Activated naive CD4-positive, alpha-beta T cell treated with anti-CD3 and anti-CD28 coated beads, Interleukin-2, amount 50 U/mL, for 16 hours (primary cell): ENCODE measurements around the gene VWA8.
"Not testable (repeated sequence)": the region's sequence is repeated elsewhere in the genome, so short reads cannot be mapped to it uniquely, and the experiment has no call there.

Source experiments
- DNase-seq: peaks from one replicate; pipeline ENCODE4 v3.0.0-alpha.2; 2020

Gene VWA8

DNA sequence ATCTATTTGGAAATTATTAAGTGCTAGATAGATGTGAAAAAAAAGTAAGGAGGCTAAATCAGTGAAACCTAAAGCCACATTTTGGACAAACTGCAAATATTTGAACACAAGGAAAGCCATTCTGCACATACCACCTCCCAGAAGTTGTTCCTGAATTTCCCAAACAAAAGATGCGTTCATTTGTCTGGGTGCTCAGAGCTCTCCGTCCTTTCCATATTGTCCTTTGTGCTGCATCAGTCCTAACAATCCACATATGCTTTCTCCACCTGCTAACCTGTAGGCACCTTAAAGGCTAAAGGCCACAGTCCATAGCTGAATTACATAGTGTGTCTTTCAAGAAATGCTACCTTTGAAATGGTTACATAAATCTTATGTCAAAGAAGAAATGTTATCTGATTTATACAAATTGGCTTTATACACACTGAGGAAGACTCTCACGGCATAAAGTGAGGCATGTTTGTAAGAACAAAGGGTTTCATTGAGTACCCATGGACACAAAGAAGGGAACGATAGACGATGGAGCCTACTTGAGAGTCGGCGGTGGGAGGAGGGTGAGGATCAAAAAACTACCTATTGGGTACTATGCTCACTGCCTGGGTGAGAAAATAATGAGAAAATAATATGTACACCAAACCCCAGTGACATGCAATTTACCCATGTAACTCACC lies 321.5 kb downstream of the VWA8 start:
- no peak for DNase-seq

DNA sequence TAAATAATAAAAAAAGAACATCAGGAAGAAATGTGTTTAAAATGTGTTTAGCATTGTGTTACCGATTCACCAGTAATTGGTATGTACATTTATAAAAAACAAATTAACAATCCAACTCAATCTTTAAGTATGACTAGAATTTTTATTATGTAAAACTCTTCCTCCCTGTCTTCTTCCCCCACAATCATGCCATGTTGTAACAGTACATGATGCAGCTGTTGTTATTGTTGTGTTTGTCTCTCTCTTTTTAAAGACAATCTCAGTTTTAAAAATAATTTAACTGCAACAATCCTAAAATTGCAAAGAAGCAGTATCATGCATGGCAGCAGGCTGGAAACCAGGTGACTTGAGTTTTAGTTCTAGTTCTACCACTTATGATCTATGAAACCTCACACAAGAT lies 323.3 kb downstream of the VWA8 start:
- no peak for DNase-seq

DNA sequence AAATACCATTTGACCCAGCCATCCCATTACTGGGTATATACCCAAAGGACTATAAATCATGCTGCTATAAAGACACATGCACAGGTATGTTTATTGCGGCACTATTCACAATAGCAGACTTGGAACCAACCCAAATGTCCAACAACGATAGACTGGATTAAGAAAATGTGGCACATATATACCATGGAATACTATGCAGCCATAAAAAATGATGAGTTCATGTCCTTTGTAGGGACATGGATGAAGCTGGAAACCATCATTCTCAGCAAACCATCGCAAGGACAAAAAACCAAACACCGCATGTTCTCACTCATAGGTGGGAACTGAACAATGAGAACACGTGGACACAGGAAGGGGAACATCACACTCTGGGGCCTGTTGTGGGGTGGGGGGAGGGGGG lies 323.9 kb downstream of the VWA8 start:
- not testable (repeated sequence) for DNase-seq

DNA sequence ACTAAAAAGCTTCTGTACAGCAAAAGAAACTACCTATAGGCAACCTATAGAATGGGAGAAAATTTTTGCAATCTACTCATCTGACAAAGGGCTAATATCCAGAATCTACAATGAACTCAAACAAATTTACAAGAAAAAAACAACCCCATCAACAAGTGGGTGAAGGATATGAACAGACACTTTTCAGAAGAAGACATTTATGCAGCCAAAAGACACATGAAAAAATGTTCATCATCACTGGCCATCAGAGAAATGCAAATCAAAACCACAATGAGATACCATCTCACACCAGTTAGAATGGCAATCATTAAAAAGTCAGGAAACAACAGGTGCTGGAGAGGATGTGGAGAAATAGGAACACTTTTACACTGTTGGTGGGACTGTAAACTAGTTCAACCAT lies 324.3 kb downstream of the VWA8 start:
- not testable (repeated sequence) for DNase-seq

DNA sequence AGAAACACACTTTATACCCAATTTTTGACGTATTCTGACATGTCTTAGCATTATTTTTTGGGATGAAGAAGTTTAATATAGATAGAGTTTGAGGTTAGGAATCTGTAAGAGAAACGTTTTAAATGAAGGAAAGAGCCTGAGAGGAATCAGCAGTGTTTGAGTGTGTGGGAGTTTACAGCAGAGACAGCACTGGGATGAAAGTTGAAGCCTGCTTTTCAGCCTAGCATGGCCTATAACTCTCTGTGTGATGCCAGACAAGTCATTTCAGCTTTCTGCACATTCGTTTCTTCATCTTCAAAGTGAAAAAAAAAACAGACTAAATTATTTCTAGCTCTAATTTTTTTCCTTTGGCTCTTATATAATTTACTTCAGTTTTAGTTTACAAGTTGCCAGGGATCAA lies 326.5 kb downstream of the VWA8 start:
- no peak for DNase-seq

DNA sequence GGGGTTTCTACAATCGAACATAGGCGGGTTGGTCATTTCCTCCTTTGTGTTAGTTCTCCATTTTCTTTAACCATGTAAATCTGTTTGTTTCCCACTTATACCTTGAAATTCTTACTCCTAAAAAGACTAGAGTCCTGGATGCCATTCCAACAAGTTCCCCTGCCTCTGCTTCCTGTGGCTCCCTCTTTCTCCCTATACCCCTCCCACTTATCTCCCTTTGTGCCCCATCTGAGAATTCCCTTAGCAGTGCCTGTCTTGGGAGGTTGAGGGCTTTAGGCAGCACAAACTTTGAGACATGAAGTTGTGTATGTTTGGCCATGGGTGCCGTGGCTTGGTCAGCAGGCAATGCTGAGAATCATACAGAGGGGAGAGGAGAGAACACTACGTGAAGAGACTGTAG lies 327.1 kb downstream of the VWA8 start:
- DNase-seq: no peak

DNA sequence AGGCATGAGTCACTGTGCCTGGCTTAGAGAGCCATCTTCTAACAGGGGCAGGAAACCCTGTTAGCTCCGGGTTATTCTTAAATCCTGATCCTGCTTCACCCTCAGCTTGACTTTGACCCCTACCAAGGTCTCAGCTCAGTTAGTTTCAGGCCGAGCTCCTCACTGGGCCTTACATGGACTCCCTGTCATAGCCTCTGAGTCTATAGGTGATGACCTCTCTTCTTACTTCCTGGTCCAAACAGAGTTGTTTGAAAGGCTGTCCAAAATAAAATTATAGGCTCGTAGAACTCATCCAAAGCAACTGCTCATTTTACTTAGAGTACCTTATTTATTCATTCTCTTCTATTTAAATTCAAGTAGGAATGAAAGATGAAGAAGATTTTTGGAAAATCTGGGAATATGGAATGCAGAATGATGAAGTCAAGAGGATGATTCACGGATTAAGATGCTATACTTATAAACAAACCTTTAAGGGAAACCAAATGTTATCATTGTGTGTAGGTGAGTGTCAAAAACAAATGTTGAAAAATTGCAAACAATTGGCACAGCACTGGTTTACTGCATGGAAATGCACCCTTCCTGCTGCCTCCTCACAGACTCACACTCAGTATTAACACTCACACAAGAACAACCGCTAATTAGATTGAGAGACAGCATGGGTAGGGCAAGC lies 329.5 kb downstream of the VWA8 start:
- DNase-seq: no peak

DNA sequence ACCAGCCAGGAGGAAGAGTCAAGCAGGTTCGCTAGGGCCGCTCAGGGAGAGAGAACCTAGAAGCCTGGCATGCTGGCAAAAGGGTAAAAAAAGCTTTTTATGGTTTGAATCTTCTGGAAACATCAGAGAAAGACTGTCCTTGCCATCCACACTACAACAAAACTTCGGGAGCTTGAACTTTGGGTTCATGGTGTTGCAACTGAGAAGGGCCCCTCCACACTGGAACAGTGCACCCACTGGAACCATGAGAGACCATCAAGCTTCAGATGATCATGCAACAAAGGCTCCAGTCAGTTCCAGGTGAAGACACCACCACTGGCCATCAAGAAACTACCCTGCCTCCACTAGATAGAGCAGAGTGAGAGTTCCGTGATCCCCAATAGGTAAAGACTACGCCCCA lies 333.5 kb downstream of the VWA8 start:
- DNase-seq: no peak

DNA sequence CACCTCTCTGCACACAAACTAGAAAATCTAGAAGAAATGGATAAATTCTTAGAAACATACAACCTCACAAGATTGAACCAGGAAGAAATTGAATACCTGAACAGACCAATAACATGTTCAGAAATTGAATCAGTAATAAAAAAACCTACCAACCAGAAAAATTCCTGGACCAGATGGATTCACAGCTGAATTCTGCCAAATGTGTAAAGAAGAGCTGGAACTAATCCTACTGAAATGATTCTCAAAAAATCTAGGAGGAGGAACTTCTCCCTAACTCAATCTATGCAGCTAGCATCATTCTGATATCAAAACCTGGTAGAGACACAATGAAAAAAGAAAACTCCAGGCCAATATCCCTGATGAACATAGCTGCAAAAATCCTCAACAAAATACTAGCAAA lies 336.9 kb downstream of the VWA8 start:
- no peak for DNase-seq

DNA sequence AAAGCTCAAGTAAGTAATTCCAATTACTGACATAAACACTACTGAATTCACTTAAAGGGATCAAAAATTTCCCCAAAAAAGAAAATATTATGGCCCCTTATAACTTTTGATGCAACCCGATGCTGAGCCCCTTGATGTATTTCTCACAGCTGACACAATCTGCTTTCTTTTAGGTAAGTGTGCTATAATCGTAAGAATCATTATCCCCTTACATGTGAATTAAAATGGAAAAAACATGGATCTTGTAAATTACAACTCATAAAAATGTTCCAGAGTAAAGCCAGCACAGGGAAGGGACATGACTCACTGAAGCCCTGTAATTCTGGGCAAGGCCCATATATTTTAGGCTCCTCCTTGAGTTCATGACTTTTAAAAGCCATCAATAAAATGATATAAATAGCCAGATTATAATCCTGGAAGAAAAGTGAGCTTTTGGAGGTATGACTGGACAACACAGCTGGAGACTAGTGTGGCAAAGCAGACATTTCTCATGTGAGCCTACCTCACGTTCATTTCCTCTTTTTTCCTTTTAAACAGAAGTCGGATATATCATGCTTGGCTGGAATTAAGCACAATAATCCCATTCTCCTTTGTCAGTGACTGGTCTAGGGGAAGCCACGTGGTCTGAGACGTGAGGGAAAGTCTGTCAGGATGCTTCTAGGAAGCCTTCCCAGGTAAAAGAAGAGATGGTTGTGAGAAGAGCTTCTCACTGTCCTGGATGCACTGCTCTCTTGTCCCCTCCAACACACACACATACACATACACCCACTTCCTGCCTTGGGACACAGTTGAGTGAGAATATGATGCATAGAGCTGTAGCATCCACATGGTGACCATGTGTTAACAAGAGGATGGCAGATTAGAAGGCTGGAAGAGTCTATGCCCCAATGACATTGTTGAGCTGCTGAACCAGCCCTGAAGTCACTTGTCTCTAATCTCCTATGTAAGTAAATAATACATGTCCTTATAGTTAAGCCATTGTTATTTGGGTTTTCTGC lies 338.2 kb downstream of the VWA8 start:
- DNase-seq: no peak

DNA sequence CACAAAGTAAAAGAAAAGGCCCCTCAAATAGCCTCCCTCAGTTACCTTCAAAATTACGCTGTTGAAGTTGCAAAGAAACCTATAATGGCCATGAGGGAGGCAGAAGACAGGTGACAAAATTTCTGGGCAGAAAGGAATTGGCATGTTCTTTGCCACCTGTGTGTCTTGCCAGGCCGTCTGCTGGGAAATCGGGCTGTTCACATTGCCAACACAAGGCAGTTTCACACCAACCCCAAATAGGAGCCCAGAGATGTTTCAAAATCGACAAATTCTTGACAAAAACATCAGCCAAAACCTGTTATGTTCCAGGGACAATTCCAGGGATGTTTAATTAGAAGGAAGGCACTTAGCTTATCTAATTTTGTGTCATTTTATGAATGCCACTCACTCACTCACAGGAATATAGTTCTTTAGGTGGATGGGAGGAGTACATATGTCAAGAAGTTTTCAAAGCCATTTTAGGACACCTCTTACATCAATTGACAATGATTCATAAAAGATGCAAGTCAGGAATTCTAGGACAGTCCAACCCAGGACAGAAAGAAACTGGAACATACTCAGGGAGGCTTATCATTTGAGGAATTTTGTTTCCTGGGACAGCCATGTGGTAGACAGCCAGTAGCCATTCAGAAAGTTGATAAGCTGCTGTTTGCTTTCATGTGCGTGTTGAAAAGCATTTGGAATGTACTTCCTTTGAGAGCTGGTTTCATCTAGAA lies 339.0 kb downstream of the VWA8 start:
- no peak for DNase-seq

DNA sequence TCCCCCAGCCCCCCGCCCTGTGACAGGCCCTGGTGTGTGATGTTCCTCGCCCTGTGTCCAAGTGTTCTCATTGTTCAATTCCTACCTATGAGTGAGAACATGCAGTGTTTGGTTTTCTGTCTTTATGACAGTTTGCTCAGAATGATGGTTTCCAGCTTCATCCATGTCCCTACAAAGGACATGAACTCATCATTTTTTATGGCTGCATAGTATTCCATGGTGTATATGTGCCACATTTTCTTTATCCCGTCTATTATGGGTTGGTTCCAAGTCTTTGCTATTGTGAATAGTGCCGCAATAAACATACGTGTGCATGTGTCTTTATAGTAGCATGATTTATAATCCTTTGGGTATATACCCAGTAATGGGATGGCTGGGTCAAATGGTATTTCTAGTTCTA lies 343.3 kb downstream of the VWA8 start:
- DNase-seq: not testable (repeated sequence)

DNA sequence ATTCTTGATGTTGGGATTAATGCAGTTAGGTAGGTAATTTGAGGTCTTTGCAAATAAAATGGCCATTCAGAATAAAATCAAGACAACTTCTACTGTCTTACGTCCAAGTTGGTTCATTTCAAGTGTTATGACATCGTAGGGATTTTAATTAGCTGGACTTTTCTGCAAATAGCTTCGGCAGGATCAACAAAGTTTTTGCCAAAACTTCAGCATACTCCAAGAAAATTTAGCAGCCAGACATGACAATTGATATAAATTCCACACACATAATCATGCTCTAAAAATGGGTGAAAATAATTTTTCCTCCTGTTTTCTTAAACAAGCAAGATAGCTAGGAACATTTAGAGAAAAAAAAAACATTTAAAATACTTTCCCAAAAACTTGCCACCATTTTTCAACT lies 344.8 kb downstream of the VWA8 start:
- no peak for DNase-seq

DNA sequence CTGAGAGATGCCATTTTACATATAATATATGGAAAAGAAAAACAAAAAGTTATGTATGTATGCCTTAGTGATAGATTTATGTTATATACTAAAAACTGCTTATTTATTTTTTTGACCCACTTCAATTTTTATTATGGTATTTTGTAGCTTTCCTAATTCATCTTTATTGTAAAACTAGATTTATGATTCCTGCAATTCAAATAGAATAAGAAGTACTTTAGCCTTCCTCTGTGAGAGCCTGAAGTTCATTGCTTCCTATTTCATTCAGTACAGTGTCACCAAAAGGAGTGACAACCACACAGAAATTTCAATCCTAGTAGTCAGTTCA lies 345.4 kb downstream of the VWA8 start:
- no peak for DNase-seq

DNA sequence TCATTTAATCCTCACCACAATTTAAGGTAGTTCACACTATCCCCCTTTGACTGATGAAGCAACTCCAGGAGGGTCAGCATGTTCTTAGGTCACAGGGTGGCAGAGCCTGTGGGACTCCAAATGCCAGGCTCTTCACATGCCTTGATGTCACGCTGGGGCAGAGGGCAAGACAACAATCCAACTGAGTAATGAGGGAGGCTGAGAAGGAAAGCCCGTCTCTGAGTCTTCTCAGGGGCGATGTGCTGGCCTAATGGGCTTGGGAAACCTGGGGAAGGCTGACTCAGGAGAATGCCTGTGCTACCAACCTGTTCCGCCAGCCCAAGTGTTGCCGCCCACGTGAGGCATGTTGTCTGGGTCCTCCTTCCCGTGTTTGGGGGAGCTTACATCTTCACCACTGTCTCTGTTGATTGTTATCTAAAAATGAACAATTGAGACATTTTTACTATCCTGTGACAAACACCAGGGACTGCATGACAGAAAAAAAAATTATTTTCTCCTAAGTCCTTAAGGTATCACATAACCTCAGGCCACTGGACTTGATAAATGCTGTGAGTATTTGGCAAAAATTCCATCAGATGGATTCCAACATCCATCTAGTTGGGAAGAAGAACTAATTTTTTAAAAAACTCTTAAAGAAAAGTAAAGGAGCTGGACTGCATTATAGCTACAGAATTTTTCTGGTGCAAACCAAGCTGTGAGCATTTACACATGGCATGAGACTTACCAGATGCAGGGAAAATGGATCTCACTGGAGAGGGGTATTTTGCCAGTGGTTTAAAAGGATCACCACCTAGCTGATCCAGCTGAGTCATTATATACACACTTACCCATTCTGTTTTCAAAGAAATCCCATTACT lies 346.0 kb downstream of the VWA8 start:
- DNase-seq: no peak

DNA sequence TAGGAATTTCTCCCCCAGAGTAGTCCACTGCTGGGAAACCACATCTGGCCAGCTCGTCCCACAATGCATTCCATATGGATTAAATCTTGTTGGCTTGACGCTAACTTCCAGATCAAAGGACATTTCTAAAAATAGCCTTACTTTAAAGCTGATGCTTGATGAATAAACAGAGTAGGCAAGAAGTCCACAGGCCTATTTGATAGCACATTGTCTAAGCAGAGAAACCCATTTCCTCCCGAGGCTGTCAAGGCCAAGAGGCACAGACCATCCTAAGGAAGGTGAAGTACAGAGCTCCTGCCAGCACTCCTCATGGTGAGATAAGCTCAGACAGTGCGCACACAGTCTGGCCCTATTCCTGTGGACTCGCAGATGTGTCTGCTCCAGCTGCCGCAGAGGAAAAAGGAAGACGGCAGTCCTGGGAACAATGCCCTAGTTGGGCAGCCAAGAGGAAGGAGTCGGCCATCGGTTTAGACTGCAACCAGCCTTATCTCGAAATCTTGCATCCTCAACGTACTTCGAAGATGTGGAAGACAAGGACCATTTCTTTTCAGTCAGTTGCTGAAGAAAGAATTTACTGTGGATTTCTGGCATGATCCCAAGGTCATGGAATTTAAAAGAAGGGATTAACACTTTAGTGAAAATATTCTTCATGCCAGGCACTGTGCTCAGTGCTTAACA lies 346.8 kb downstream of the VWA8 start:
- no peak for DNase-seq

DNA sequence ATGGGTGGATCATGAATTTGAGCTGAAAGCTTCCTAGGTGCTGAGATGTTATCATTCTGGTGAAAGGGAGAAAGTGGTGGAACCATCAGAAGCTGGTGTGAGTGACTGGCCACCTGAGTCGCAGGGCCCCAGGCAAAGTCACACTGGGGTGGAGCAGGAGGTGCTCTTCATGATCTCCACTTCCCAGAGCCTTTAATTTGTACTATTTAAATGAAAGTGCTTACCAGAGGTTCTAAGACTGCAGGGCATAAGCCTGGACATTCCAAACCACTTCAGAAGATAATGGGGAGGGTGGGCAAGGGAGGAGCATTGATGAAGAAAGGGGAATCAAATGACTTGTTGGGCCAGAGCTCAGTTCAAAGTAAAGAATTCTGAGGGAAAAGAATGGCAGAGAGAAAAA lies 347.4 kb downstream of the VWA8 start:
- no peak for DNase-seq

DNA sequence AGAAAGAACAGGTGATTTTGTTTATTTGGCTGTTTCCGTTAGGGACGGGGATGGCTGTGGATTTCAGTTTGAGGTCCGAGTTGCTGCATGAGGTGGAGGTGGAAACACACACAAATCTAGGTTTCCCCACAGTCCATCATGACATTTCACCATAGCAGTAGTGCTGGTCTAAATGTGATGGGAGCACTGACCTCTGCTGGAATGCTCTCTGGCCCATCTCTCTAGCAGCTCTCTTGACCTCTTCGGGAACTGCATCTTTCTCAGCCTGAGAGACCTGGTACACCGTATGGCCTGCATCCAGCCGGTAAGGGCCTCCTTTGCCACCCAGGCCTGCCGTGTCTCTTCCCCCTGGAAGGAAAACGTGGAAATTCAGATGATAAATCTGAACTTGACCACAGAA lies 349.5 kb downstream of the VWA8 start:
- no peak for DNase-seq

DNA sequence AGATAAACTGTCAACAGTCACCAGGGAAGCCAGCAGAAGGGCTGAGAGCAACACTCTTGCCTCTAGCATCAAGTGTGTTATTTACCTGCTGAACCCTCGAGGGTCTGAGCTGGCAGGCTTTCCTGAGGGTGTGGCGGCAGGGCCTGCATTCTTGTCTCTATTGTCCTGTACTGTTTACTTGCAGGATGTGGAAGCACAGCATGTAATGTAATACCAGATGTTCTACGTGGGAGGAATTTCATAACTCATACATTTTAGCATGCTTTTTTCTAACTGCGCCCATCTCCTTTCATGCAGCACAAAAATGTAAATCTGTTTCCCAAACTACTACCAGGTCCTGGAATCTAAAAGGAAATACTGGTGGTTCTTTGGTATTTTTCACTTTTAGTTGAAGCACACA lies 350.5 kb downstream of the VWA8 start:
- no peak for DNase-seq

DNA sequence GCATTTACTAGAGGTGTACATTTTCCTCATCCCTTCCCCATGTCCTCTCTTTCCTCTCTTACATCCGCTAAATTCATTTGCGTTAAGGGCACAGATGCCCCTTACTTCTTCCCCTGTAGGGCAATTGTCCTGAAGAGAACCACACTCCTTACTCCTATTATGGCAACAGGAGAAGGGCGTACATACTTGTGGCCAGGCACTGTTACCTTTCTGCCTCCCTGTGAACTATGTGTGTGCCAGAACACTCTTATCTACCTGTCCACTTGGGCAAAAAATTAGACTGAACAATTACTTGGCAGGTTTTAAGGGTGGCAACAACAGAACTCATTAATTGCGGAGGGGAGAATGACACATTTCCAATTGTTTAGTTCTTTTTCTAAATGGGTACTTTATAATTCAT lies 351.1 kb downstream of the VWA8 start:
- DNase-seq: no peak

DNA sequence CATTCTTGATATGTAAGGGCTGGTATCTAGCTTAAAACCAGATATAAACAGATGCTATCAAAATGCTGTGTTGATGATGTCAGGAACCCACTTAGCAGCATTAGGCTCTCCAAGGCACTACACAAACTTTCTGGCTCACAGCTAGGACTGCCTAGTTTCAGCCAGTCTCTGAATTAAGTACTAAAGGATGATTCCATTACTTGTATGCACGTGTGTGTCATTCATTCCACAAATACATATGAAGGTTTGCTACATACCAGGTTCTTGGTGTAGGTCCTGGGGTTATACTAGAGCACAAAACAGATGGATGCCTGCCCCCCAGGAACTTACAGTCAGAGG lies 352.1 kb downstream of the VWA8 start:
- DNase-seq: no peak
